DND-41 (cell line): ENCODE results near the gene ATP13A1.

Experiments
- ATAC-seq: fragments of 200-7000 bp; cut with Tn5 transposase; 3 replicates; pipeline ENCODE4 v1.9.1; 2021; ENCODE audit warnings: low read depth; ENCODE audit not compliant: insufficient read depth
- DNase-seq: peaks from one replicate; pipeline ENCODE4 v3.0.0-alpha.2; 2020
- H2AFZ ChIP-seq: 2 replicates; pipeline ENCODE4 v1.6.0; 2012; ENCODE audit warnings: low read depth, low read length
- H3K27ac ChIP-seq: 2 replicates; pipeline ENCODE4 v1.5.1; 2012; ENCODE audit warnings: low read length, inconsistent platforms
- H3K27me3 ChIP-seq: fragments of 200-600 bp; sonication (generic); 2 replicates; pipeline ENCODE4 v1.6.0; 2012; ENCODE audit warnings: low read length, mild to moderate bottlenecking, inconsistent platforms; ENCODE audit not compliant: insufficient read depth, poor library complexity
- H3K36me3 ChIP-seq: 2 replicates; pipeline ENCODE4 v1.5.1; 2012; ENCODE audit warnings: low read length, inconsistent platforms; ENCODE audit not compliant: insufficient read depth
- H3K4me1 ChIP-seq: 2 replicates; pipeline ENCODE4 v1.5.1; 2012; ENCODE audit warnings: mild to moderate bottlenecking, low read length; ENCODE audit not compliant: insufficient read depth
- H3K4me2 ChIP-seq: 2 replicates; pipeline ENCODE4 v1.6.0; 2012; ENCODE audit warnings: mild to moderate bottlenecking, moderate library complexity, low read length, inconsistent platforms; ENCODE audit not compliant: insufficient read depth
- H3K4me3 ChIP-seq, 2 experiments: fragments of 200-600 bp in 1 of 2; shearing (Covaris generic) in 1 of 2; 2 replicates each; pipeline ENCODE4 v1.5.1; 2012 to 2016; ENCODE audit warnings: inconsistent platforms in 2 of 2, low read length in 2 of 2, mild to moderate bottlenecking in 2 of 2, low read depth in 1 of 2, moderate library complexity in 1 of 2
- H3K79me2 ChIP-seq: 2 replicates; pipeline ENCODE4 v1.6.0; 2012; ENCODE audit warnings: low read length, inconsistent platforms; ENCODE audit not compliant: insufficient read depth
- H3K9ac ChIP-seq: 2 replicates; pipeline ENCODE4 v1.6.0; 2012; ENCODE audit warnings: low read depth, mild to moderate bottlenecking, inconsistent platforms, low read length, moderate library complexity
- H3K9me3 ChIP-seq: 2 replicates; pipeline ENCODE4 v1.5.1; 2012; ENCODE audit warnings: low read length, moderate library complexity, mild to moderate bottlenecking, inconsistent platforms; ENCODE audit not compliant: insufficient read depth, severe bottlenecking
- H4K20me1 ChIP-seq: 2 replicates; pipeline ENCODE4 v1.6.0; 2012; ENCODE audit warnings: low read length; ENCODE audit not compliant: insufficient read depth
- EZH2 ChIP-seq: IDR thresholded peaks from 3 replicates; pipeline ENCODE4 v1.6.1; 2012; ENCODE audit warnings: borderline replicate concordance, low read depth, mild to moderate bottlenecking, moderate library complexity, low read length, inconsistent platforms; ENCODE audit not compliant: severe bottlenecking
- TF ChIP-seq, protein P1 (sequence below): IDR thresholded peaks from 2 replicates; pipeline ENCODE4 v1.5.1; 2012; ENCODE audit warnings: borderline replicate concordance, low read length, moderate library complexity, mild to moderate bottlenecking; ENCODE audit not compliant: poor library complexity, severe bottlenecking; ENCODE audit errors: extremely low read depth

Gene ATP13A1

GRCh38 chr19:19652482-19653295 is 10.8 kb downstream of the ATP13A1 start:
- H3K36me3 ChIP-seq, result peaks cover 96% of the 10 kb centered on the region
- no peak overlapping the region for H3K4me3 ChIP-seq
- peaks cover 50% of the 10 kb centered on the region for H4K20me1 ChIP-seq
- H3K27me3 ChIP-seq, result no peaks in the 10 kb centered on the region
- no peak overlapping the region for H3K4me2 ChIP-seq
- H3K4me1 ChIP-seq, result no peaks in the 10 kb centered on the region
- ATAC-seq (no peak), DNase-seq (no peak)
- H3K9ac ChIP-seq, result no peak overlapping the region
- no peak overlapping the region for H3K27ac ChIP-seq
- H2AFZ ChIP-seq, result no peak overlapping the region
- peaks cover 3% of the 10 kb centered on the region for H3K79me2 ChIP-seq
- TF ChIP-seq, protein P1, sequence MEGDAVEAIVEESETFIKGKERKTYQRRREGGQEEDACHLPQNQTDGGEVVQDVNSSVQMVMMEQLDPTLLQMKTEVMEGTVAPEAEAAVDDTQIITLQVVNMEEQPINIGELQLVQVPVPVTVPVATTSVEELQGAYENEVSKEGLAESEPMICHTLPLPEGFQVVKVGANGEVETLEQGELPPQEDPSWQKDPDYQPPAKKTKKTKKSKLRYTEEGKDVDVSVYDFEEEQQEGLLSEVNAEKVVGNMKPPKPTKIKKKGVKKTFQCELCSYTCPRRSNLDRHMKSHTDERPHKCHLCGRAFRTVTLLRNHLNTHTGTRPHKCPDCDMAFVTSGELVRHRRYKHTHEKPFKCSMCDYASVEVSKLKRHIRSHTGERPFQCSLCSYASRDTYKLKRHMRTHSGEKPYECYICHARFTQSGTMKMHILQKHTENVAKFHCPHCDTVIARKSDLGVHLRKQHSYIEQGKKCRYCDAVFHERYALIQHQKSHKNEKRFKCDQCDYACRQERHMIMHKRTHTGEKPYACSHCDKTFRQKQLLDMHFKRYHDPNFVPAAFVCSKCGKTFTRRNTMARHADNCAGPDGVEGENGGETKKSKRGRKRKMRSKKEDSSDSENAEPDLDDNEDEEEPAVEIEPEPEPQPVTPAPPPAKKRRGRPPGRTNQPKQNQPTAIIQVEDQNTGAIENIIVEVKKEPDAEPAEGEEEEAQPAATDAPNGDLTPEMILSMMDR, result no peak
- TF ChIP-seq EZH2, result no peak
- no peaks in the 10 kb centered on the region for H3K9me3 ChIP-seq

DNA sequence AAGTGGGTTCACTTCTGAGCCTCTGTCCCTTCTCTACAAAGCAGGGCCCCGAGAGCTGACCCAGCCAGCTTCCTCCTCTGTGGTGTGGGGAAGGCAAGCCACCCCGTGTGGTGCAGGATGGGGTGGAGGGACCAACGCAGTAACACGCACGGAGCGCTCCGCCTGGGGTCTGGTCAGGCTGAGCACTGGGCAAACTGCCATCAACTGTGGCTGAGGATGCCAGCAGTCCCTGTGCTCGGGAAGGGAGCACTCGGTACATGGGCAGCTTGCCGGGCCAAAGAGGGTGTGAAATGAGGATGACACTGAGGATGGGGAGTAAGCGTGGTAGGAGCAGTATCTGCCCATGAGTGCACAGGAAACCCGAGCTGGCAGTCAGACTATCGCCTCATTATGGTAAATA is 12.4 kb downstream of the ATP13A1 start:
- ATAC-seq (no peak), DNase-seq (no peak)
- Histone ChIP-seq H3K27me3 (no peaks in the 10 kb centered on the region), H2AFZ (no peak overlapping the region), H3K36me3 (peaks cover 96% of the 10 kb centered on the region), H3K9ac (no peak overlapping the region), H3K79me2 (no peaks in the 10 kb centered on the region; the same call in none of the 2 replicates), H3K4me3 (no peak overlapping the region), H3K4me1 (no peaks in the 10 kb centered on the region), H4K20me1 (peaks cover 44% of the 10 kb centered on the region), H3K9me3 (no peaks in the 10 kb centered on the region), H3K27ac (peak overlapping the region; percentile 4; the same call in 1 of the 2 replicates), H3K4me2 (no peak overlapping the region)
- TF ChIP-seq, protein P1, result no peak
- no peak for TF ChIP-seq EZH2

DNA sequence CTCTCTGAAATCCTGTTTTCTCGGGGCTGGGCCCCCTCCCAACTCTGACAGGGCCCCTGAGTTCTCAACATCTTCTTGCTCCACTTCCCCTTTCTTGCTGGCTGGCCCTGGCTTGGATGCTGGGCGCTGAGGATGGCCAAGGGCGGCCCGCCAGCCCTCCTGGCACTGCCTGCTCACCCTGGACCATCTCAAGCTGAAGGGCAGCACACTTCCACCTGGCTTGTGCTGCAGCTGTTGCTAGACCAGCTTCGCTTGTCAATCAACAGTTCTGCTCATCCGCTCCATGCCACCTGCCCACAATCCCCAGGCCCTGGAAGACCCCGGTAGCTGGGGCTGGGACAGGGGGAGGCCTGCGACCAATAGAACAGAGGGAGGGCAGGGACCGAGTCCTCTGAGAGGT is 13.1 kb downstream of the ATP13A1 start:
- Histone ChIP-seq H3K9ac (no peak overlapping the region), H3K4me1 (no peaks in the 10 kb centered on the region), H3K4me2 (no peak overlapping the region), H3K27ac (no peak overlapping the region), H2AFZ (no peak overlapping the region), H3K9me3 (no peaks in the 10 kb centered on the region), H3K79me2 (no peaks in the 10 kb centered on the region; the same call in none of the 2 replicates), H3K36me3 (peaks cover 96% of the 10 kb centered on the region), H3K27me3 (no peaks in the 10 kb centered on the region), H3K4me3 (no peak overlapping the region), H4K20me1 (peaks cover 47% of the 10 kb centered on the region)
- DNase-seq, result no peak
- 0 out of 3 replicates have a peak, but pooled peaks have one; percentile 6 for ATAC-seq
- TF ChIP-seq, protein P1, result no peak
- TF ChIP-seq EZH2, result no peak
